WTC11 (cell line): Measurements from ENCODE around the gene SLC2A1.

Source experiments
- CREM ChIP-seq: sonication (generic); formaldehyde crosslinking; IDR thresholded peaks from 2 replicates; pipeline ENCODE4 v1.8.1; 2022; ENCODE audit warnings: mild to moderate bottlenecking, missing genetic modification reagents, moderate library complexity
- CTCF ChIP-seq: fragments of 200-600 bp; IDR thresholded peaks from 2 replicates; pipeline ENCODE4 v1.8.0; 2022; ENCODE audit warnings: antibody characterized with exemption
- E2F4 ChIP-seq: sonication (generic); formaldehyde crosslinking; IDR thresholded peaks from 2 replicates; pipeline ENCODE4 v1.8.1; 2022; ENCODE audit warnings: low read depth, mild to moderate bottlenecking, moderate library complexity, missing genetic modification reagents, borderline replicate concordance
- FOXJ3 ChIP-seq: sonication (generic); formaldehyde crosslinking; IDR thresholded peaks from 2 replicates; pipeline ENCODE4 v1.9.0; 2021; ENCODE audit warnings: missing genetic modification reagents, mild to moderate bottlenecking, borderline replicate concordance
- GABPB1 ChIP-seq: sonication (generic); formaldehyde crosslinking; IDR thresholded peaks from 2 replicates; pipeline ENCODE4 v1.8.1; 2023; ENCODE audit warnings: mild to moderate bottlenecking, missing genetic modification reagents
- NFE2L1 ChIP-seq: sonication (generic); formaldehyde crosslinking; IDR thresholded peaks from 2 replicates; pipeline ENCODE4 v1.8.1; 2023; ENCODE audit warnings: missing genetic modification reagents
- PREB ChIP-seq: sonication (generic); formaldehyde crosslinking; IDR thresholded peaks from 2 replicates; pipeline ENCODE4 v1.8.1; 2022; ENCODE audit warnings: mild to moderate bottlenecking, missing genetic modification reagents, moderate library complexity, borderline replicate concordance
- USF1 ChIP-seq: sonication (generic); formaldehyde crosslinking; IDR thresholded peaks from 2 replicates; pipeline ENCODE4 v1.8.0; 2022; ENCODE audit warnings: mild to moderate bottlenecking, missing genetic modification reagents
- USF2 ChIP-seq: sonication (generic); formaldehyde crosslinking; IDR thresholded peaks from 2 replicates; pipeline ENCODE4 v1.8.1; 2023; ENCODE audit warnings: mild to moderate bottlenecking, missing genetic modification reagents, moderate library complexity
- ZBTB21 ChIP-seq: sonication (generic); formaldehyde crosslinking; IDR thresholded peaks from 2 replicates; pipeline ENCODE4 v1.8.1; 2023; ENCODE audit warnings: mild to moderate bottlenecking, missing genetic modification reagents, borderline replicate concordance
- ZNF121 ChIP-seq: sonication (generic); formaldehyde crosslinking; IDR thresholded peaks from 2 replicates; pipeline ENCODE4 v1.8.0; 2023; ENCODE audit warnings: missing genetic modification reagents
- ZNF232 ChIP-seq: sonication (generic); formaldehyde crosslinking; IDR thresholded peaks from 2 replicates; pipeline ENCODE4 v1.8.0; 2022; ENCODE audit warnings: mild to moderate bottlenecking, missing genetic modification reagents
- ZNF423 ChIP-seq: fragments of 250-450 bp; sonication (Bioruptor Pico); IDR thresholded peaks from 2 replicates; pipeline ENCODE4 v2.1.2; 2022; ENCODE audit warnings: mild to moderate bottlenecking, moderate library complexity

- TF ChIP-seq CTCF (no peak), NFE2L1 (CRISPR knock-in tag) (no peak), USF1 (CRISPR knock-in tag) (no peak), ZNF232 (CRISPR knock-in tag) (no peak), PREB (CRISPR knock-in tag) (no peak), CREM (no peak), FOXJ3 (no peak), ZBTB21 (no peak), USF2 (CRISPR knock-in tag) (no peak), GABPB1 (CRISPR knock-in tag) (no peak), ZNF423 (CRISPR knock-in tag) (no peak), ZNF121 (CRISPR knock-in tag) (no peak), E2F4 (CRISPR knock-in tag) (no peak)
Measured at GRCh38 chr1:42992054-42992571, 33.4 kb upstream of the SLC2A1 start.
